Endothelial cell of umbilical vein (primary cell): ENCODE data around the gene KIR3DL1. TPM values are rescaled to one million over a fixed set of nuclear protein-coding genes. Genes with fewer than 3 reads are reported as not detected.
"Not testable (repeated sequence)": the region's sequence is repeated elsewhere in the genome, so short reads cannot be mapped to it uniquely, and the experiment has no call there.

ENCODE experiments used
- BruUV-seq: library from RNA; stranded (reverse); fragments of 400-500 nt; replicated peaks from 2 replicates; lab custom pipeline; 2021; lab: Mats Ljungman, UMichigan
- CTCF ChIA-PET: fragments of 300-600, 350-600 bp; sonication (Branson Sonifier 250); formaldehyde crosslinking; loops from one replicate; lab custom pipeline; 2021; ENCODE audit warnings: antibody characterized with exemption, inconsistent platforms; lab: Charles Lee
- POLR2A ChIA-PET: fragments of 300-600, 350-600 bp; sonication (Branson Sonifier 250); formaldehyde crosslinking; loops from one replicate; lab custom pipeline; 2021; ENCODE audit warnings: antibody characterized with exemption, inconsistent platforms; lab: Charles Lee
- DNase-seq: peaks from one replicate; pipeline ENCODE4 v3.0.0-alpha.2; 2011; ENCODE audit warnings: low read depth, low spot score
- FAIRE-seq: peaks from 2 replicates; lab custom pipeline; 2011; peaks lifted over from hg19 to GRCh38; lab: Jason Lieb, UNC
- H2AFZ ChIP-seq: 2 replicates; pipeline ENCODE4 v1.6.0; 2012; ENCODE audit warnings: low read depth, low read length, control low read depth, inconsistent platforms
- H3K27ac ChIP-seq: 2 replicates; pipeline ENCODE4 v1.5.1; 2011; ENCODE audit warnings: low read depth, mild to moderate bottlenecking, control low read depth, low read length, moderate library complexity; ENCODE audit not compliant: insufficient read depth
- H3K27me3 ChIP-seq, 2 experiments: 2 replicates each; pipeline versions ENCODE4 v1.6.0 to v1.6.1; 2011; ENCODE audit warnings: low read length in 2 of 2, mixed read lengths in 1 of 2; ENCODE audit not compliant: control insufficient read depth in 2 of 2, insufficient read depth in 2 of 2
- H3K36me3 ChIP-seq, 2 experiments: 2 replicates in 1 of 2; 3 replicates in 1 of 2; pipeline ENCODE4 v1.5.1; 2011; ENCODE audit warnings: low read length in 2 of 2, mild to moderate bottlenecking in 1 of 2, moderate library complexity in 1 of 2; ENCODE audit not compliant: control insufficient read depth in 2 of 2, insufficient read depth in 2 of 2; ENCODE audit errors: extremely low read depth in 1 of 2
- H3K4me1 ChIP-seq: 3 replicates; pipeline ENCODE4 v1.5.1; 2011; ENCODE audit warnings: mild to moderate bottlenecking, low read length; ENCODE audit not compliant: control insufficient read depth, insufficient read depth; ENCODE audit errors: extremely low read depth
- H3K4me2 ChIP-seq: 2 replicates; pipeline ENCODE4 v1.6.1; 2011; ENCODE audit warnings: low read length, control low read depth, mixed read lengths; ENCODE audit not compliant: insufficient read depth
- H3K4me3 ChIP-seq, 3 experiments: fragments of 200-600 bp in 1 of 3; sonication (generic), shearing (Covaris generic) in 1 of 3; replicated peaks in 1 of 3; 2 replicates each; pipeline ENCODE4 v1.5.1; 2011 to 2016; ENCODE audit warnings: control low read depth in 3 of 3, low read length in 3 of 3, mild to moderate bottlenecking in 2 of 3, inconsistent platforms in 1 of 3, low read depth in 1 of 3, moderate library complexity in 1 of 3; ENCODE audit not compliant: insufficient read depth in 1 of 3
- H3K79me2 ChIP-seq: 2 replicates; pipeline ENCODE4 v1.6.0; 2012; ENCODE audit warnings: low read length, inconsistent platforms; ENCODE audit not compliant: control insufficient read depth, insufficient read depth
- H3K9ac ChIP-seq: replicated peaks from 2 replicates; pipeline ENCODE3; 2011; ENCODE audit warnings: low read length, control low read depth; ENCODE audit not compliant: insufficient read depth; ENCODE audit errors: extremely low read depth
- H3K9me1 ChIP-seq: replicated peaks from 3 replicates; pipeline ENCODE4 v1.6.0; 2011; ENCODE audit warnings: mild to moderate bottlenecking, low read length; ENCODE audit not compliant: control insufficient read depth, insufficient read depth; ENCODE audit errors: extremely low read depth
- H3K9me3 ChIP-seq: replicated peaks from 2 replicates; pipeline ENCODE4 v1.5.1; 2012; ENCODE audit warnings: low read length, inconsistent platforms; ENCODE audit not compliant: control insufficient read depth, insufficient read depth
- H4K20me1 ChIP-seq: replicated peaks from 2 replicates; pipeline ENCODE3; 2011; ENCODE audit warnings: mild to moderate bottlenecking, low read length; ENCODE audit not compliant: control insufficient read depth, insufficient read depth; ENCODE audit errors: extremely low read depth
- dilution Hi-C: fragments of 300-500 bp; cut with MboI; formaldehyde crosslinking; loops from one replicate; pipeline ENCODE4 v1.15.0; 2019; ENCODE audit warnings: low sequenced_read_pairs; ENCODE audit not compliant: extremely low pct_ligation_motif_present
- intact Hi-C: fragments of 100-400 bp; cut with micrococcal nuclease; formaldehyde crosslinking; loops from one replicate; pipeline ENCODE4 v1.10.0; 2022
- polyA plus RNA-seq, 4 experiments: library from polyadenylated mRNA; depleted of rRNA in 3 of 4; stranded (reverse) in 3 of 4; unstranded in 1 of 4; fragments of >200 nt; gene quantifications; 2 replicates each; pipeline versions ENCODE4 v1.2.1 to v1.2.3, GENCODE V29; 2011 to 2012; ENCODE audit warnings: missing spikeins in 1 of 4
- total RNA-seq: library from RNA; stranded (reverse); gene quantifications from 2 replicates; pipeline ENCODE4 v1.2.3, GENCODE V29; 2021

KIR3DL1 gene
- total and polyA plus RNA-seq, 2 donors (not counting 3 experiments of a cell fraction or from before 2014, with no cell fraction given), result not detected

DNA sequence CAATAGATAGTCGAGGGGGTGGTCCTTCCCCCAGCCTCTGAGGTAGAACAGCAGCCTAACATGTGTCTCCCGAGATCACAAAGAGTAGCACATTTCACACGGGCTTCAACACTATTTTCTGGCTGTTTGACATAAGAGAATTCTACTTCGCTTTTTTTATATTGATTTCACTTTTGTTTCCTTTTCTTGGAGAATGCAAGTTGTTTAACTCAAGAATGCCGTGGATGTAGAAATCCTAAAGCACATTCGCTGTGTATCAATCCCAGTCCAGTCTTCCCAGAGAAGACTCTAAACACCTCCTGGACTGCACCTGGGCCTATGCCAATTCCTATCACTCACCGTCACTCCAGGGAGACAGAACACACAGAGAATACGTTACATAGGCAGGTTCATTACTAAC lies 11.8 kb downstream of the KIR3DL1 start:
- H3K9me1 ChIP-seq, CTCF ChIA-PET, H3K9ac ChIP-seq, H3K9me3 ChIP-seq, H3K79me2 ChIP-seq, H3K4me3 ChIP-seq, BruUV-seq, intact Hi-C loops, H4K20me1 ChIP-seq, POLR2A ChIA-PET, H3K27ac ChIP-seq, H3K36me3 ChIP-seq, FAIRE-seq, H2AFZ ChIP-seq, H3K4me2 ChIP-seq, dilution Hi-C loops, H3K27me3 ChIP-seq, H3K4me1 ChIP-seq, DNase-seq: not testable (repeated sequence)

DNA sequence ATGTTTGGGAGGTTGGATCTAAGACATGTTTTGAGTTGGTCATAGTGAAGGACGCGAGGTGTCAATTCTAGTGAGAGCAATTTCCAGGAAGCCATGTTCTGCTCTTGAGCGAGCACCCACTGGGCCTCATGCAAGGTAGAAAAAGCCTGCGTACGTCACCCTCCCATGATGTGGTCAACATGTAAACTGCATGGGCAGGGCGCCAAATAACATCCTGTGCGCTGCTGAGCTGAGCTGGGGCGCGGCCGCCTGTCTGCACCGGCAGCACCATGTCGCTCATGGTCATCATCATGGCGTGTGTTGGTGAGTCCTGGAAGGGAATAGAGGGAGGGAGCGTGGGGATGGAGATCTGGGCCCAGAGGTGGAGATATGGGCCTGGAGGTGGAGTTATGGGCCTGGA lies 16.2 kb downstream of the KIR3DL1 start, which contains the start of gene KIR2DS4:
KIR2DS4 (plus strand) TSS at position 181 of the 400 bp plus-strand sequence.
- CTCF ChIA-PET, H3K4me3 ChIP-seq, BruUV-seq, H3K9me1 ChIP-seq, DNase-seq, dilution Hi-C loops, H3K4me1 ChIP-seq, H4K20me1 ChIP-seq, H3K4me2 ChIP-seq, POLR2A ChIA-PET, H3K27ac ChIP-seq, H3K9ac ChIP-seq, H3K9me3 ChIP-seq, H3K36me3 ChIP-seq, intact Hi-C loops, H3K79me2 ChIP-seq, H2AFZ ChIP-seq, H3K27me3 ChIP-seq, FAIRE-seq: not testable (repeated sequence)

DNA sequence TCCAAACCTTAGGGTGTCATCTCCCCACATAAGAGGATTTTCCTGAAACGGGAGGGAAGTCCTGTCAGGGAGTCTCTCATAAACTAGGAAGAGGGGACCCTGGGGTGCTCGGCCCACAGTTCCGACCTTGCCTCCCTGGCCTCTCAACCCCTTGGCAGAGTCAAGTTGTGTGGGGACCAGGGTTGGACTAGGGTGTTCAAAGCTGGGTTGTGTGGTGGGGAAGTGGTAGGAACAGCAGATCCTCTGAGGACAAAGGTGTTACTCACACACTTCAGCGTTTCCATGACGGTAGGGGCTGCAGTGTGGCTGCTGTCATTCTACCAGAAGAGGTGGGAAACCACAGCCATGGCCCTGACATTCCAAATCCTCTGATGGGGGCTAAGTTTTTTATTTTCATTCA lies 18.9 kb downstream of the KIR3DL1 start:
- H2AFZ ChIP-seq, H3K9ac ChIP-seq, H4K20me1 ChIP-seq, BruUV-seq, H3K4me2 ChIP-seq, intact Hi-C loops, DNase-seq, H3K4me1 ChIP-seq, H3K4me3 ChIP-seq, H3K9me3 ChIP-seq, H3K9me1 ChIP-seq, POLR2A ChIA-PET, FAIRE-seq, H3K79me2 ChIP-seq, H3K27ac ChIP-seq, dilution Hi-C loops, CTCF ChIA-PET, H3K36me3 ChIP-seq, H3K27me3 ChIP-seq: not testable (repeated sequence)

DNA sequence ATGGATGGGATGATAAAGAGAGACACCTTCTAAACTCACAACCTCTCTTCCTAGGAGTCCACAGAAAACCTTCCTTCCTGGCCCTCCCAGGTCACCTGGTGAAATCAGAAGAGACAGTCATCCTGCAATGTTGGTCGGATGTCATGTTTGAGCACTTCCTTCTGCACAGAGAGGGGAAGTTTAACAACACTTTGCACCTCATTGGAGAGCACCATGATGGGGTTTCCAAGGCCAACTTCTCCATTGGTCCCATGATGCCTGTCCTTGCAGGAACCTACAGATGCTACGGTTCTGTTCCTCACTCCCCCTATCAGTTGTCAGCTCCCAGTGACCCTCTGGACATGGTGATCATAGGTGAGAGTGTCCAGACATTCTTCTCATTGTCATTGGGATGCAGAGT lies 21.3 kb downstream of the KIR3DL1 start:
- intact Hi-C loops, H3K79me2 ChIP-seq, H2AFZ ChIP-seq, dilution Hi-C loops, CTCF ChIA-PET, H3K4me2 ChIP-seq, H4K20me1 ChIP-seq, H3K27me3 ChIP-seq, FAIRE-seq, H3K4me1 ChIP-seq, H3K27ac ChIP-seq, POLR2A ChIA-PET, H3K9ac ChIP-seq, H3K36me3 ChIP-seq, H3K4me3 ChIP-seq, H3K9me1 ChIP-seq, DNase-seq, H3K9me3 ChIP-seq, BruUV-seq: not testable (repeated sequence)
